NK-92 (cell line): ENCODE data around the gene ELOVL3.

Experiments used
- DNase-seq: peaks from one replicate; lab custom pipeline; 2025; ENCODE audit not compliant: unreplicated experiment; lab: John Stamatoyannopoulos, UW

ELOVL3 gene

DNA sequence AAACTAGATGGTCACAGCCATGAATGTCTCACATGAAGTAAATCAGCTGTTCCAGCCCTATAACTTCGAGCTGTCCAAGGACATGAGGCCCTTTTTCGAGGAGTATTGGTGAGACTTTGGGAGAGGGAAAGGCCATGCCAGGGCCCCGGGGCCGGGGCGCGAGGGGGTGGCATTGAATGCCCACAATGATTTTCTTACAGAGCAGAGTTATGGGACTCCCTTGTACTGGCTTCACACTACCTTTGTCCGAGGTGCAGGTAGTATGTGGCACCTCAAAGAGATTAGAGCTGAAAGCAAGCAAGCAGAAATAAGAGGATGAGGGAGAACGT lies 407 bp downstream of the ELOVL3 start:
- DNase-seq: no peak

DNA sequence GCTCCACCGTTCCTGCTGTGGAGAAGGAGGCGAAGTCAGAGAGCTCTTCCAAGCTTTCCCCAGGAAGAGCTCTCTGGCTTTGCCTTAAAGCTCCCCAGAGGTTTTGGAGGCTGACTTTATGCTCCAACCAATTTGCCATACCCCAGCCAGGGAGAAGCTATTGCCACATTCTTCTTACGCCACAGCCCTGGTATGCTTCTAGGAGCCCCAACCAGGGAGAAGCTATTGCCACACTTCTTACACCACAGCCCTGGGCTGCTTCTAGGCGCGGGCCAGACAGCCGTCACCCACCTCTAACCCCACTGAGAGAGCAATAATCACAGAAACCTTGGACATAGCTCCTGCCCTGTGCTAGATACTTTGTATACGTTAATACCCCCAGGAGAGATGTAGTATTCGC lies 951 bp downstream of the ELOVL3 start:
- no peak for DNase-seq

DNA sequence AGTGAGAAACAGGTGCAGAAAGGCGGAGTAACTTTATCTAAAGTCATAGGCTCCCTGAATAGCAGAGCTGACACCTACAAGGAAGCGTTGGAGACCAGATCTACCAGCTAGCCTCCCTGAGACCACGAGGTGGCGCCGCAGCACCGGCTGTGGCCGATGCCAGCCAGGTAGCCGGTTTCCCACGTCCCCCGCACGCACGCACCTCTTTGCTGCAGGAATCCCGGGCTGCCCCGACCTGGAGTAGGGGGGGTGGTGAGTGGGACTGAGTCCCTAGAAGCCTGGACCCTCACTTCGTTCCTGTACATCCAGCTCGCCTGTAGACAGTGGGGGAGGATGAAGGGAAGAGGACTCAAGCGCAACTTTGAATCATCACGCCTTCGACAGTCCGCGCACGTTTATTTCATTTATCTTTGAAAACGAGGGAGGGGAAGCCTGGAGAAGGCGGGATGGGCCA lies 3.7 kb downstream of the ELOVL3 start:
- peak; percentile 30 for DNase-seq

DNA sequence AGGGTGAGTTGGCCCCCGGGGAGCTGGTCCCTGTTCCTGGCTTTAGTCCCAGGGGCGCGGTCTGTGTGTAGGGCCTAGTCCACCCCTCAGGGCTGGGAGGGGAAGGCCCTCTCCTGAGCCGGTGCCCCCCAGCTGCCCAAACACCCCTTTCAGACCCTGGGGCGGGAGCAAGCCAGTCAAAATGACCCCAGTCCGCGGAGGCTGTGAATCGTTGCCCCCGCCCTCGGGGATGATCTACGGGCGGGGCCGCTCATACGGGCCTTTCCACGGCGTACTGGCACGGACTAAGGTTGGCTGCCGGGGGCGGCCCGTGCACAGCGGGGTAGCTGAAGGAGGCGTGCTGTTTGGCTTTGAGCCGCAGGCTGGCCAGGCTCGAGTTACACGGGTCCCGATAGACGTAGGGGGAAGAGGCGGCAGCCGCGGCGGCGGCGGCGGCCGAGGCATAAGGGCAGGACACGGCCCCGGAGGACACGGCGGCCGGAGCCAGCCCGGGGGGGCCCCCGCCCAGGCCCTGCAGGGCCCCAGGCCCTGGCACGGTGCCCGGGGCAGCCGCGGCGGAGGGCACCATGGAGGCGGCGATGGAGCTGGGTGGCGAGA lies 4.3 kb downstream of the ELOVL3 start:
- DNase-seq: no peak

DNA sequence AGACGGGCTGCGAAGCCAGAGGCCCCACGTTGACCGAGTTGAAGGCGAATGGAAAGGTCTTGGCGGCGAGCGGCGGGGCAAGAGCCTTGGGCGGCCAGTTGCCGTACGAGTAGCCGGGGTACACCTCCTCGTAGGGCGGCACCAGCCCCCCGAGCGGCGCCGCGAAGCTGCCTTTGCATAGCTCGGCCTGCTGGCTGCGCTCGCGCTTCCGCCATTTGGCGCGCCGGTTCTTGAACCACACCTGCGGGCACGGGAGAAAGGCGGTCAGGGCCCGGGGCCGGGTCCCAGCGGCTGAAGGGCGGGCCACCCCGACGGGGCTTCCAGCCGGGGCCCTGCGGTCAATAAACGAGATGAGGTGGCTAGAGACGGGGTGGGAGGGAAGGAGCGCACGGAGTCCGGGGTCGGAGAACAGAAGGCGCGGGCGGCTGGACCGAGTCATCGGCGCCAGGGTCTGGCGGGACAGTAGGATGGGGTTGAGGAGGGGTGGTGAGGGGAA lies 4.8 kb downstream of the ELOVL3 start:
- DNase-seq: no peak

DNA sequence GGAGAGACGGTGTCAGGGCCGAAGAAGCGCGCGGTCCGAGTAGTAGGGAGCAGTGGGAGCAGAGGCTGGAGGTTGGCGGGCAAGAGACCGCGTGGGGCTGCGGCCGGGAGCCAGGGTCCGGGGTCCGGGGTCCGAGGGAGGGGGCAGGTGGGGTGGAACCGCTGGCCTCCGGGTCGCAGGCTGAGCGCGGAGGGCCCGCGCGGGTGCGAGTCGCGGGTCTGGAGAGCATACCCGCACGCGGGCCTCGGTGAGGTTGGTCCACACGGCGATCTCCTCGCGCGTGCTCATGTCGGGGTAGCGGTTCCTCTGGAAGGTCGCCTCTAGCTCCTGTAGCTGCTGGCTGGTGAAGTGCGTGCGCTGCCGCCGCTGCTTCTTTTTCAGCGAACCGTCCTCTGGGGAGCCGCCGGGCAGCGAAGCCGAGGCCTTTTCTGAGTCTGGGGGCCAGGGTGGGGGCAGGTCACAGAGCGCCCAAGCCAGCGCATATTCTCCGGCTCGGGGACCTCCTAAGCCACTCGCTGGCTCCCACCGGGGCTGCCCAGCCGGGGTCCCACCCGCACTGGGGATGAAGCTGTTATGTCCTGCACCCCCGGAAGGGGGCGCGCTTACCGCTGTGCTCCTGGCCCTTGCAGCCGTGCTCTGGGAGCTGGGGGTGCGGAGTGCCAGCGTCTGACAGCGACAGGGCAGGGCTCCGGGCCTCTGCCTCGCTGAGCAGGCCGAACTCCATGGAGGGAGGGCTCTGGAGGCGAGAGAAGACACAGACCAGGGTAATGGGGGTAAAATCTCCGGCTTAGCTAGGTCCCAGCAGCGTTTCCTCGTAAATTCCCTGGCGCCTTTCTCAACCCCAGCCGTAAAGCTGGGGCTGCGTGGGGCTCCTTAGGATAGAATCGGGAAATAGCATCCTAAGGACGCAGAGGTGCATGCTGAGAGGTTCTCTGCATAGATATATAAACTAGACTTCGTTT lies 5.5 kb downstream of the ELOVL3 start:
- DNase-seq: no peak

DNA sequence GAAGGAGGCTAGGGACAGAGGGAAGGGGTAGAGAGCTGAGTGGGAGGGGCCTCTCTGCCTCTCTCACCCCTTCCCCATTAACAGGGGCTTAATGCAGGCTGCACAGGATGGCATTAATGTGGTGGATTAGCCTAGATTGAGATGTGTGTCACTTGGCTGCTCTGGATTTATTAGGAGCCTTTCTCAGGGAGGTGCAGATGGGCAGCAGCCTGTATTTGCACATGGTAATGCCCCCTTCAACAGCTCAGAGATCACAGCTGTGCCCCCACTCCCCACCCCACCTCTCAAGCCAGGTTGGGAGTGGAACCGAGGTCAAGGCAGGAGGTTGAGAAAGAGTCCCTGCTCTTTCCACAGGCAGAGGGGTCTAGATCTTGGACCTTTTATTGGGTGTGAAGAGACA lies 7.9 kb downstream of the ELOVL3 start:
- DNase-seq: no peak

DNA sequence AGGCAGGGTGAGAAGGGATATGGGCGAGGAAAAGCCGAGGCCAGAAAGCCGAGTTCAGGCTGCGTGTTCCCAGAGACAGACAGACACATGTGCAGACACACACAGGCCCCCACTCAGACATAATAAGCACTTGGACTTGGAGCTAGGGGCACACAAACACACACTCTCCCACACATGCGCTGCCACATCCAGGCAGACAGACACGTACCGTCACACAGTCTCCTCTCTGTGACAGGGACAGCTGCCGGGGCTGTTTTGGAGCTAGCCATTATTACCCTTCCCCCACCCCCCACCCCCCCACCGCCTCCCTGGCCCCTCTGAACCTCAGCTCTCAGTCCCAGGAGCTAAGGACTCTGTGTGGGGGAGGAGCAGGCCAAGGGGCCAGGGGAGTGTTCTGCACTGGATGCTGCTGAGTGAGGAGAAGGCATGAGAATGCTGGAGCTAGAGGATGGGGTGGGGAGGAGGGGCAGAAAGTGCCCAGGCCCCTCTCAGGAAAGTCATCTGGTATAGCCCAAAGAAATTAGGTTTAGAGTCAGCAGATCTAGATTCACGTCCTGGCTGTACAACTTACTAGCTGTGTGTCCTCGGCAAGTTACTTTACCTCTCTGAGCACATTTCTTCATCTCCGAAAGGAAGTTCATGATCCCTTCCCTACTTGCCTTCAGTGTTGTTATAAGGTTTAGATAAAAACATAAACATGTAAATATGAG lies 8.9 kb downstream of the ELOVL3 start:
- DNase-seq: no peak

DNA sequence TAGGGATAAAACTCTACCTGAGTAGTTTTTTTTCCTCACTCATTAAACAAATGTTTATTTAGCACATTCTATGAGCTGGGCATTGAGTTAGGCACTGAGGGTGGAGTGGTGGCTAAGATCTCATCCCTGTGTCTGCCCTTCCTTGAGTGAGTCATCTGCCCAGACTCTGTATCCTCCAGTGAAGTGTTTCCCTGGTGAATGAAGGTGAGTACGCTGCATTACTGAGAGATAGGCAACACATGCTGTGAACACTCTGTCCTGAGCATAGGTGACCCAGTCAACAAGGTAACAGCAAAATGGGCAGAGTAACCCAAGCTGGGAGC lies 9.5 kb downstream of the ELOVL3 start:
- no peak for DNase-seq

DNA sequence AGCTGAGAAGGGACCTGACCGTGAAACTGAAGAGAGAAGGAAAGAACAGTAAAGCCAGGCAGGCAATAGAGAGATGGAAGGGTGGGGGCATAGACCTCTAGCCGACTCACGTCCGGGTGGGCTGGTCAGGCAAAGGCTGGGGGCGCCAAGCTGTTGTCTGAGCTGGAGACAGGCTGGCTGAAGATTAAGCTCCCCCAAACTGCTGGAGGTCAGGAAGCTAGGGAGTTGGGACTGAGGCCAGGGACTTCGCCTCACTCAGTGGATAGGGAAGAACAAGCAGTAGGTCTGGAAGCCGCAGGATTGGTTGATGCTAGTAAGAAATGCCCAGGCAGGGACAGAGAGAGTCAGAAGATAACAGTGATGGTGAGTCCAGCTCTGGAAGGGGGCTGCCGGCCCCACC lies 9.9 kb downstream of the ELOVL3 start:
- DNase-seq: no peak

DNA sequence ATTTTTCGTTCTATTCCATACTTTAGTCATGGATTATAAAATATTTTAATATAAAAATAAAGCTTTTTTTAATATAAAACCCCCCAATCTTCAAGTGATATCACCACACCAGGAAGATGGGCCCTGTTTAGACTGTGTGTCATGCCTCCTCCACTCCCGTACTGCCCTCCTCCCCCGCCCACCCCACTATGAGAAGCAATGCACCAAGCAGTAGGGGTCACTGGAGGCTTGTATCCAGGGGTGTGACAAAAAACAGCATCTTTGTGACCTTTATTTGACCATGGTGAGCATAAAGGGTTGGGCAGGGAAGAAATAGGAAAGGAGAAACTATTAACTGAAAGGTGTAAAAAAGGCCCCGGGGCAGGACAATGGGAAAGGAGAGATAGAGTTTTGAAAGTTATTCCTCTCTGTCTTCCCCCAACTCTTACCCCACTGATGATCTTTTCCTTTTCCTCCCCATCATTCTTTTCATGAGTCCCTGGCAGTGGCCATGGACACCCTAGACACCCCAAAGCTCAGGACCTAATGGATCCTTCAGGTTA lies 11.7 kb downstream of the ELOVL3 start:
- no peak for DNase-seq

DNA sequence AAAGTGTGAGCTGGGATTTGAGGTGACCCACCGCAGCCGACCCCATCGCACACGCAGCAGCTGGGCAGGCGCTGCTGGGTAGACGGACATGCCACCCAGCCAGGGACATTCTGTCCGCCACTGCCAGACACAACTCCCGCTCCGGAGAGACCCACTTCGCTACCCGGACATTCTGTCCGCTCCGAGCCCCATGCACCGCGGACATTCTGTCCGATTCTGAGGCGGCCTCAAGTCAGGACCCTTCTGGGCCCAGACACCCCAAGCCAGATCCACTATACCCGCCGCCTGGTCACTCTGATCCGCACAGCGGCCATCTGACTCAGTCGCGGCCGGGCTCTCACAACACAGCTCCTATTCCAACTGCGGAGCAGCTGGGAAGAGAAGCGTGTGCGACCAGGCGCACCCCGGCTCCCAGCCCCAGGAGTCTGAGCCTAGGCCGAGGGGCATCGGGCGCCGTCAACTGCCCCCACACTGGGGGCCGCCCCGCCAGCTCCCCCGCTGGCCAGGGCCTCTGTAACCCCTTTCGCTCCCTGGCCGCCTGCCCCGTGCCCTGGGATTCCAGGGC lies 14.4 kb downstream of the ELOVL3 start:
- DNase-seq: no peak

DNA sequence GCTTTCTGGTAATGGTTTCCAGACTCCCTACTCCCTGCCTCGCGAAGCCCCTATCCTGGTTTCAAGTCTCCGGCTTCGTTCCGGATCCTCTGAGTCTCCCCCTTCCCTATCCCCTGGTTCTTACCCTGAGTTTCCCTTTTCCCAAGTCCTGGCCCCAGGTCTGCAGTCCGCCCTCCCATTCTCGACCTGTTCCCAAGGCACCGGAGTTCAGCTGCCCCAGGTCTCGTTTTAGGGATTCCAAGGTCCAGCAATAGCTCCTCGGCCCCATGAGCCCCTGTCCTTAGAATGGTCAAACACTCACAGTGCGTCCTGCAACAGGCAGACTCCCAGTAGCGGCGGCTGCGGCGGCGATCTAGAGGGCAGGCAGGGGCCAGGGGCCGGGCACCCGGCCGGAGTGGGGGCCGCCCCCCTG lies 14.9 kb downstream of the ELOVL3 start:
- no peak for DNase-seq

DNA sequence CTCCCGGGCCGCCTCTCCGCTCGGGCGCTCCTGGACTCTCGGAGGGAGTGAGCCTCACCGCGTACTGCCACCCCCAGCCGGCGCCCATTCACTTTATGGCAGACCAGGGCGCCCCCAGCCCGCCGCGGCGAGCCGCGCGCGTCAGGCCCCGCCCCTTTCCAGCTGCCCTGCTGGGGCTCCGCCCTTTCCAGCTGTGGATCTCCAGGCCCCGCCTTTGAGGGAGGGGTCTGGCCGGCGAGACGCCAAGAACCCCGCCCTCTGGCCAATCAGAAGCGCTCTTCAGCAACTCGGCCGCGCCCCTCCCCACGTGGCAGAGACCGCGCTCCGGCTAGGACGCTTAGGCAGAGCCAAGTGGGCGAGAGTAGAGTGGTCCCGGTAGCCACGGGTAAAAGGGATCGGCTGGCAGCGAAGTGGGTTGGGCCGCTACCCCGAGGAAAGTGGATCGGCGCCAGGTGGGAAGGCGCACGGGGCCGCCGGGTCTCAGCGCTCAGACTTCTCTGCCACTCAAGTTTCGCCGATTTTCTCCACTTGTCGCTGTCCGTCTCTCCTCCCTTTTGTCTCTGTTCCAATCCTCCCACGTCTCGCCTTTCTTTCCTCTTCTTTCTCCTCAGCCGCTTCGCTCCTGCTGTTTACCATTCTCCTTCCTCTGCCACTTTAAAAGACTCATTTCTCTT lies 15.5 kb downstream of the ELOVL3 start, which contains the start of gene PITX3:
Gene PITX3 (minus strand): TSS at position 69 of the 674 bp plus-strand sequence. CDS start 9,432 bp downstream, outside the sequence.
- peak; percentile 39 for DNase-seq

DNA sequence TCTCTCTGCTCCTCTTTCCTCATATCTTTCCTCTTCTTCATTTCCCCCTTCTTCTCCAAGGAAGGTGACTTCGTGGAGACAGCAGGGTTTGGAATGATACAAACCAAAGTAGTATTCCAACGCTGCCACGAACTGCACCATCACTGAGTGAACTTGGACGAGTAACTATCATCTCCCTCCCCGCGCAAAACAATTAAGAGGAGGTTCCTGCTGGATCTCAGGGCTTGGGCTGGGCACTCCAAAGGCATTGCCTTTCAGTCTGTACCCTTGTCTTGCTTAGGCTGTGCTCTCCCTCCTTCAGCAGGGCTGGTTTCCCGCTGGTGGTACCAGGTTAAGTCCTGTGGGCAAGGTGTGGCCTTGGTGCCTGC lies 16.0 kb downstream of the ELOVL3 start:
- no peak for DNase-seq

DNA sequence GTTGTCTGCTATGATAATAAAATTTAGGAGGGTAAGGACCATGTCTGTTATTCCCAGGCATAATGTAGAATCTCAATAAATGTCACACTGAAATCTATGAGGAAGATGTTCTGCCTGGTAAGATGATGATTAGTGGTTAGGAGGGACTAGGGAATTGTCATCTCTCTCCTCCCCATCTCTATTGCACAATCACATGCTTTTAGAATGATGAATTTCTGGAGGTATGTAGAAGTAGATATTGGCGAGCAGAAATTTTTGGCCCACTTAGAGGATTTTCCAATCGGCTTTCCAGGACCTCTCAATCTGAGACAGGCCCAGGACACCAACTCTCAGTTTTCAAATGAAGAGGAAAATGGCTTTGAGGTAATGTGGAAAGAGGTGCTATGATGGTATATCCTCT lies 17.2 kb downstream of the ELOVL3 start:
- no peak for DNase-seq

DNA sequence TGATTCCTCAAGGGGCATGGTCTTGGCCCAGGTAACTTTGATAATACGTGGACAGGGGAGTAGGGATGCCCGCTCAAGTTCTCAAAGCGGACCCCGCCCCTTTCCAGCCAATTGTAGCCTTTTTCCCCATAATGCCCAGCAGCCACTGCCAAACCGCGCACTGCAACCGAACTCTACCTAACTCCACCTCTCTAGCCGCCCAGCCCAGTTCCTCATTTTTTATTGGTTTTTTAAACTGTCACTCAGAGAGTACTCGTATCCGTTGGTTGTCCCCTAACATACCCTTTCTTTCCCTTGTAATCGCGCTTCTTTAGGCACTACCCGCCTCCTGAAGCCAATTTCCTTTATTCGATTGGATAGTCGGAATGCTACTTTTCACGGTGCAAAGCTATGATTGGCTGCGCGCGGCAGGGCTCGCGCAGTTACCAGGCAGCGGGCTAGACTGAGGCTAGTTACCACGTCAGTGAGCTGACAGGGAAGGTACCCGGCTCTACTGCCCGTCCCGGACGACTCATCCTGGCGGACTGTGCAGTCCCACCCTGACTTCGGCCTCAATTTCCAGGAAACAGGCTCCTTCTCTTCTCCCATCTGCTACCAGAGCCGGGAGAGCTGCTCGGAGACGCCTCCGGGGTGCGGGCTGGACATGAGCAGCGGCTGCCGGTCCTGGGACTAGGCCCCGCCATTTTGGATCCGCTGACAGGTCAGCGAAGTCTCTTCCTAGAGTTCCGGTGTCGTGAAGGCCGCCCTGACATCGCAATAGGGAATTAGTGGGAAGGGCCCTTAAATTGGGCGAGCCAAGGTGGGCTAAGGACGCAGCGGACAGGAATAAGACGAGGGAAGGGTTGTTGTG lies 19.2 kb downstream of the ELOVL3 start, which contains the start of gene GBF1:
Gene GBF1 (plus strand): TSS at position 451 of the 850 bp plus-strand sequence. CDS start 13,407 bp downstream, outside the sequence.
- DNase-seq: peak; percentile 18

DNA sequence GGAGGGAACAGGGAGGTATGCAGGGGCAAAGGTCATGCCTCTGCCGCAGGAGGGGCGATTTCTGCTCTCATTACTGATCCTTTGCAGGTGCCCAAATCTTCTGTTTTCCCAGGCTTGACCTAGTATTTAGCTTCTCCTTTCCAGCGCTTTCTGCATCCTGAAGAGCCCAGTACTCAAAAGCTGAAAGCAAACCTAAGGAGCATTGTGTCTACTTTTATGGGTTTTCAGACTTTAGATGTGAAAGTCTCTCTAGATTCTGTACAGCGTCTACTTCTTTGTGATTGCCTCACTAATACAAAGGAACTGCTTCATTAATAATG lies 19.8 kb downstream of the ELOVL3 start:
- no peak for DNase-seq

DNA sequence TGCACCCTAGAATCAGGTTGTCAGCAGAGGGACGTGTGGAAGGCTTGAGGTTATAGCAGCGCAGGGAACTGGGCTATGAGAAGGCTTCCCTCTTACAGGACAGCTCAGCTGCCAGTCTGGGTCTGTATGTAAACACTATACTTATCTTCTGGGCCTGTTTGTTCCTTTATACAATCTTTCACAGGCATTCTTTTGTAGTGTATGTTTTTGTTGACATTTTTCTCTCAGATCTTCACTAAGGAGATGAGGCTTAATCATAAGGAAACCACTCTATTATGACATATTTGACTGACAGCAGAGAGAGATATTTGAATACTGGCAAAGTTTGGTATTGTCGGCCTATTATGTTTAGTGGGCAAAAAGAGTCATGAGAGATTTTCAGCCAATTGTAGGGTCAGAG lies 20.2 kb downstream of the ELOVL3 start:
- DNase-seq: no peak

DNA sequence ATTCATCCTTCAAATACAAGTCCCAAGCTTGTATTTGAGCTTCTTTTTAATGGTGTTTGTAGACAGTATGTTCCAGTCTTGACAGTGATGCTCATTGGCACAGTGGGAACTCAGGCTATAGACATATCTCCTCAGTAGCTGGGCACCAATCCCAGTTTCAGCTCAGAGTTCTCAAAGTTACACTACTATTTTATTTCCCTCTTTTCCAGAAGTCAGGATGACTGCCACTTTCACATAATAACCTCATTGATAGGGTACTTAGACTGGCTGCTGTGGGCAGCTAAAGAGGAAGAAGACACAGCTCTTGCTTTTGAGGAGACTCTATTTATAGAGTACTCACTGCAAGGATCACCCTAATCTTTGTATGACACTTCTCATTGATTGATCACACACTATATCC lies 21.6 kb downstream of the ELOVL3 start:
- DNase-seq: no peak
